ENCODE data around the gene EFHC1. TPM values are rescaled to one million over a fixed set of nuclear protein-coding genes. Genes with fewer than 3 reads are reported as not detected.

The EFHC1 gene
- total and polyA plus RNA-seq, 2 of the 13 experiments (the other 11 are each of a cell fraction or from before 2014, with no cell fraction given) = 23.4 to 29.5 TPM

DNA sequence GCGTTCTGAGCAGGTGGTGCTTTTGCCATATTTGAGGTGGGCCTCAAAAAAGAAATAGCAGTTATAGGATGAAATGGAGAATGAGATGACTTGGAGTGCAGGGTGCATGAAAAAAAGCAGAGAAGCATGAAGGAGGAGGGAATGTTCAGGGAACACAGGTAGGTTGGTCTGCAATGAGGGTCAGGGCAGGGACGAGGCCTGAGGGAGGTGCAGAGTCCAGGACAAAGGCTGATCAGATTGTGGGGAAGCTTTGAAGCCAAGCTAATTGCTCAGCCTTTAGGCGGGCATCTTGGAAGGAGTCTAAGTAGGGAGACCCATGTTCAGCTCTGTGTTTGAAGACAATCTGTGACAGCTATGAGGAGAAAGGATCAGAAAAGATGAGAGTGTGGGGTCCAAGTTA is 144.7 kb downstream of the EFHC1 start:
- DNase-seq (ENCODE audit: low spot score) (no peak), FAIRE-seq (no peak), ATAC-seq (peak; percentile 62)
- peak overlapping the region; percentile 9 for H3K27ac ChIP-seq (ENCODE audit: extremely low read length, insufficient read depth, low read length)
- 0 out of 2 replicates have a peak overlapping the region, but pooled peaks have one; percentile 8 for H3K4me2 ChIP-seq (ENCODE audit: low read depth, low read length)
- intact Hi-C loops (cut with micrococcal nuclease; ENCODE audit: unreplicated experiment) = no loop called here
- H3K9me3 ChIP-seq (ENCODE audit: low read length) = no peaks in the 10 kb centered on the region
- peaks cover 95% of the 10 kb centered on the region for H3K4me1 ChIP-seq (ENCODE audit: insufficient read depth, low read length)
- no peak overlapping the region for H3K9ac ChIP-seq (ENCODE audit: insufficient read depth, low read depth, low read length)
- H3K27me3 ChIP-seq (ENCODE audit: control insufficient read depth in 1 of 2, insufficient read depth in 2 of 2, low read length in 2 of 2) = no peaks in the 10 kb centered on the region
- no TSS peak for BruUV-seq (replicated peaks)
- CTCF ChIA-PET (ENCODE audit: low intra/inter-chr PET ratio, low total read pairs) = no interaction called here
- POLR2A ChIA-PET = interaction anchor here (0.6 to 3.0 kb wide), 6 partner anchors 11 to 34 kb away, joined by 3 to 14 read pairs (median 3); partner anchors contain the start of gene TRAM2
- no peak overlapping the region for H3K4me3 ChIP-seq (replicated peaks in 1 of 3; ENCODE audit: insufficient read depth in 1 of 3, low read depth in 2 of 3, low read length in 3 of 3)
- H2AFZ ChIP-seq (ENCODE audit: low read length) = no peak overlapping the region
- peaks cover 96% of the 10 kb centered on the region for H3K79me2 ChIP-seq (ENCODE audit: insufficient read depth, low read length)
- peaks cover 10 to 28% of the 10 kb centered on the region in 2 experiments for H3K36me3 ChIP-seq (replicated peaks in 1 of 2; ENCODE audit: control insufficient read depth in 1 of 2, insufficient read depth in 2 of 2, low read length in 2 of 2)
- WGBS (ENCODE audit: low lambda C conversion rate) = 54% methylated on average over 3 of the region's 3 CpGs
- H4K20me1 ChIP-seq (ENCODE audit: insufficient read depth, low read length) = peaks cover 64% of the 10 kb centered on the region
- in situ Hi-C loops (cut with HindIII; ENCODE audit: extremely low pct_ligation_motif_present, low pct_unique_long_range_greater_than_20kb) = no loop called here
- TF ChIP-seq SP2 (CRISPR knock-in tag; IDR thresholded peaks at IDR 0.05) (no peak), ARID3A (IDR thresholded peaks at IDR 0.05; ENCODE audit: low read depth, low read length) (no peak), AGO2 (optimal IDR thresholded peaks at IDR 0.05; ENCODE audit: low read depth, low read length) (no peak), MATR3 (CRISPR knock-in tag; IDR thresholded peaks at IDR 0.05) (no peak), RBFOX2 (IDR thresholded peaks at IDR 0.05; ENCODE audit: low read depth, low read length) (no peak), JDP2 (CRISPR knock-in tag; IDR thresholded peaks at IDR 0.05; ENCODE audit: borderline replicate concordance) (no peak), PHF5A (CRISPR knock-in tag; IDR thresholded peaks at IDR 0.05; ENCODE audit: low read depth, unreplicated experiment) (no peak), ZNF124 (CRISPR knock-in tag; IDR thresholded peaks at IDR 0.05) (no peak), NCOR1 (IDR thresholded peaks at IDR 0.05; ENCODE audit: borderline replicate concordance, low read length) (peak; percentile 41; the same call in 1 of the 2 replicates), RARA (CRISPR knock-in tag; IDR thresholded peaks at IDR 0.05) (peak; percentile 77), SP4 (CRISPR knock-in tag; IDR thresholded peaks at IDR 0.05) (no peak), EP300 (IDR thresholded peaks at IDR 0.05; ENCODE audit: low read depth in 2 of 2, low read length in 2 of 2) (peak in 1 of 2 experiments; percentile 31; a peak in 1 of 4 replicates), EP300 (CRISPR knock-in tag; IDR thresholded peaks at IDR 0.05; ENCODE audit: borderline replicate concordance) (no peak), ZNF329 (CRISPR knock-in tag; IDR thresholded peaks at IDR 0.05; ENCODE audit: low read depth) (no peak), ZNF34 (CRISPR knock-in tag; IDR thresholded peaks at IDR 0.05; ENCODE audit: borderline replicate concordance) (no peak), ZNF17 (CRISPR knock-in tag; IDR thresholded peaks at IDR 0.05) (no peak), TGIF2 (CRISPR knock-in tag; IDR thresholded peaks at IDR 0.05) (no peak), MTERF4 (CRISPR knock-in tag; IDR thresholded peaks at IDR 0.05) (no peak)
- TF ChIP-seq, protein P1, sequence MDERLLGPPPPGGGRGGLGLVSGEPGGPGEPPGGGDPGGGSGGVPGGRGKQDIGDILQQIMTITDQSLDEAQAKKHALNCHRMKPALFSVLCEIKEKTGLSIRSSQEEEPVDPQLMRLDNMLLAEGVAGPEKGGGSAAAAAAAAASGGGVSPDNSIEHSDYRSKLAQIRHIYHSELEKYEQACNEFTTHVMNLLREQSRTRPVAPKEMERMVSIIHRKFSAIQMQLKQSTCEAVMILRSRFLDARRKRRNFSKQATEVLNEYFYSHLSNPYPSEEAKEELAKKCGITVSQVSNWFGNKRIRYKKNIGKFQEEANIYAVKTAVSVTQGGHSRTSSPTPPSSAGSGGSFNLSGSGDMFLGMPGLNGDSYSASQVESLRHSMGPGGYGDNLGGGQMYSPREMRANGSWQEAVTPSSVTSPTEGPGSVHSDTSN (CRISPR knock-in tag; IDR thresholded peaks at IDR 0.05) = no peak
- TF ChIP-seq, protein P2, sequence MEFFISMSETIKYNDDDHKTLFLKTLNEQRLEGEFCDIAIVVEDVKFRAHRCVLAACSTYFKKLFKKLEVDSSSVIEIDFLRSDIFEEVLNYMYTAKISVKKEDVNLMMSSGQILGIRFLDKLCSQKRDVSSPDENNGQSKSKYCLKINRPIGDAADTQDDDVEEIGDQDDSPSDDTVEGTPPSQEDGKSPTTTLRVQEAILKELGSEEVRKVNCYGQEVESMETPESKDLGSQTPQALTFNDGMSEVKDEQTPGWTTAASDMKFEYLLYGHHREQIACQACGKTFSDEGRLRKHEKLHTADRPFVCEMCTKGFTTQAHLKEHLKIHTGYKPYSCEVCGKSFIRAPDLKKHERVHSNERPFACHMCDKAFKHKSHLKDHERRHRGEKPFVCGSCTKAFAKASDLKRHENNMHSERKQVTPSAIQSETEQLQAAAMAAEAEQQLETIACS (CRISPR knock-in tag; IDR thresholded peaks at IDR 0.05) = no peak
- TF ChIP-seq, protein P3, sequence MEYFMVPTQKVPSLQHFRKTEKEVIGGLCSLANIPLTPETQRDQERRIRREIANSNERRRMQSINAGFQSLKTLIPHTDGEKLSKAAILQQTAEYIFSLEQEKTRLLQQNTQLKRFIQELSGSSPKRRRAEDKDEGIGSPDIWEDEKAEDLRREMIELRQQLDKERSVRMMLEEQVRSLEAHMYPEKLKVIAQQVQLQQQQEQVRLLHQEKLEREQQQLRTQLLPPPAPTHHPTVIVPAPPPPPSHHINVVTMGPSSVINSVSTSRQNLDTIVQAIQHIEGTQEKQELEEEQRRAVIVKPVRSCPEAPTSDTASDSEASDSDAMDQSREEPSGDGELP (IDR thresholded peaks at IDR 0.05; ENCODE audit: borderline replicate concordance, low read depth) = no peak
